HL-60 (cell line): Measurements from ENCODE around the gene SCLY.

Experiments
- DNase-seq, 2 experiments: peaks; one replicate each; pipeline ENCODE4 v3.0.0-alpha.2; 2010 to 2020; ENCODE audit warnings: low read depth in 1 of 2, low spot score in 1 of 2
- H3K27ac ChIP-seq: fragments of 250-450 bp; sonication (Bioruptor Pico); replicated peaks from 2 replicates; pipeline ENCODE4 v1.5.1; 2020; ENCODE audit warnings: mild to moderate bottlenecking, moderate library complexity
- H3K27me3 ChIP-seq: fragments of 250-450 bp; sonication (Bioruptor Pico); 2 replicates; pipeline ENCODE4 v1.5.1; 2021; ENCODE audit warnings: mild to moderate bottlenecking, moderate library complexity; ENCODE audit not compliant: insufficient read depth, poor library complexity, severe bottlenecking
- H3K4me3 ChIP-seq: replicated peaks from 2 replicates; pipeline ENCODE4 v1.5.1; 2011; ENCODE audit warnings: mild to moderate bottlenecking, control low read depth, low read length; ENCODE audit not compliant: insufficient read depth
- CTCF ChIP-seq: IDR thresholded peaks from one replicate; pipeline ENCODE4 v1.5.1; 2011; ENCODE audit warnings: low read length, control low read depth, inconsistent platforms; ENCODE audit not compliant: insufficient read depth
- GABPA ChIP-seq: IDR thresholded peaks from 2 replicates; pipeline ENCODE4 v1.6.1; 2012; ENCODE audit warnings: low read depth
- POLR2AphosphoS5 ChIP-seq: IDR thresholded peaks from 2 replicates; pipeline ENCODE4 v1.6.1; 2012; ENCODE audit warnings: low read depth
- REST ChIP-seq: IDR thresholded peaks from 2 replicates; pipeline ENCODE4 v1.6.1; 2012; ENCODE audit warnings: low read depth; ENCODE audit not compliant: insufficient replicate concordance
- SPI1 ChIP-seq: IDR thresholded peaks from 2 replicates; pipeline ENCODE4 v1.6.1; 2012; ENCODE audit warnings: low read depth, mild to moderate bottlenecking, borderline replicate concordance

The SCLY gene

GRCh38 chr2:238085899-238086298, 25.1 kb downstream of the SCLY start:
- Histone ChIP-seq H3K4me3 (no peak overlapping the region), H3K27ac (no peak overlapping the region; the same call in 1 of the 2 replicates), H3K27me3 (no peaks in the 10 kb centered on the region)
- no peak for DNase-seq
- TF ChIP-seq CTCF (no peak), SPI1 (no peak), REST (no peak), POLR2AphosphoS5 (no peak), GABPA (no peak)

GRCh38 chr2:238087211-238087610, 26.4 kb downstream of the SCLY start:
- TF ChIP-seq CTCF (no peak), REST (no peak), GABPA (no peak), SPI1 (peak; percentile 92), POLR2AphosphoS5 (no peak)
- Histone ChIP-seq H3K4me3 (no peak overlapping the region), H3K27me3 (no peaks in the 10 kb centered on the region), H3K27ac (peak overlapping the region; percentile 49)
- DNase-seq = peak in 1 of 2 experiments; percentile 34

GRCh38 chr2:238090887-238091286, 30.1 kb downstream of the SCLY start:
- TF ChIP-seq POLR2AphosphoS5 (no peak), REST (no peak), GABPA (no peak), CTCF (no peak), SPI1 (no peak)
- no peak overlapping the region for H3K27ac ChIP-seq
- H3K4me3 ChIP-seq = no peak overlapping the region
- H3K27me3 ChIP-seq = no peaks in the 10 kb centered on the region
- DNase-seq = no peak
